ENCODE measurements around the gene ERG28. TPM values are rescaled to one million over a fixed set of nuclear protein-coding genes. Genes with fewer than 3 reads are reported as not detected.
"Not testable (repeated sequence)": the region's sequence is repeated elsewhere in the genome, so short reads cannot be mapped to it uniquely, and the experiment has no call there.

Gene ERG28
- total RNA-seq, 1 donor from 2014 or later = 29.3 TPM

DNA sequence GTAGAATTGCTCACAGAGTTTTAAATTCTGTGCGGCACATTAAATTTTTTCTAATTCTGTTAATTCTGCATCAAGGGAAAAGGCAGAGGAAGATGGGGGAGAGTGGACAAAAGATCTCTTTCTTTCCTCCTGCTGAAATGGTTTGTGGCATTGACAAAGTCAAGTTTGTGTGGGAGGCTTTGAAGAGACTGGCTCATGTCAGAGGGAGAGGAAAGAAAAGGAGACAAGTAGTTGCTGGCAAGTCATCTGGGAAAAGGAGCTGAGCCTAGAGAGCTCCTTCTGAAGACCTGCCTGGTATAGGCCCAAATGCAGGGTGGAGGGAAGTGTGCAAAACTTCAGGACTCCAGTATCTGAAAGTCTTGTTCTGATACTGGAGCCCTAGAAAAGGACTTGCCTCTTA lies 36.7 kb upstream of the ERG28 start:
- H3K4me3 ChIP-seq = no peak overlapping the region
- peaks cover 3% of the 10 kb centered on the region for H3K9me3 Mint-ChIP-seq
- H3F3A ChIP-seq (ENCODE audit: low read depth) = peaks cover 4% of the 10 kb centered on the region
- DNase-seq (ENCODE audit: low spot score) = no peak
- no peak overlapping the region for H2AFZ ChIP-seq (replicated peaks)
- H3K27me3 ChIP-seq = no peaks in the 10 kb centered on the region
- H3K27ac Mint-ChIP-seq = no peak overlapping the region
- H3K4me1 ChIP-seq = peaks cover 7% of the 10 kb centered on the region
- peaks cover 4% of the 10 kb centered on the region for H3K4me1 Mint-ChIP-seq
- H3K36me3 ChIP-seq = no peaks in the 10 kb centered on the region
- no peaks in the 10 kb centered on the region for H3K79me2 ChIP-seq (ENCODE audit: low read depth)
- H3K27me3 Mint-ChIP-seq (ENCODE audit: insufficient read depth, low read depth) = no peaks in the 10 kb centered on the region
- no peak overlapping the region for H3K4me3 Mint-ChIP-seq
- peaks cover 44% of the 10 kb centered on the region for H3K36me3 Mint-ChIP-seq
- H3K4me2 ChIP-seq = no peak overlapping the region
- H4K20me1 ChIP-seq (ENCODE audit: low read depth) = peaks cover 5% of the 10 kb centered on the region
- no peaks in the 10 kb centered on the region for H3K9me3 ChIP-seq (ENCODE audit: low read depth)
- TF ChIP-seq, protein P1, sequence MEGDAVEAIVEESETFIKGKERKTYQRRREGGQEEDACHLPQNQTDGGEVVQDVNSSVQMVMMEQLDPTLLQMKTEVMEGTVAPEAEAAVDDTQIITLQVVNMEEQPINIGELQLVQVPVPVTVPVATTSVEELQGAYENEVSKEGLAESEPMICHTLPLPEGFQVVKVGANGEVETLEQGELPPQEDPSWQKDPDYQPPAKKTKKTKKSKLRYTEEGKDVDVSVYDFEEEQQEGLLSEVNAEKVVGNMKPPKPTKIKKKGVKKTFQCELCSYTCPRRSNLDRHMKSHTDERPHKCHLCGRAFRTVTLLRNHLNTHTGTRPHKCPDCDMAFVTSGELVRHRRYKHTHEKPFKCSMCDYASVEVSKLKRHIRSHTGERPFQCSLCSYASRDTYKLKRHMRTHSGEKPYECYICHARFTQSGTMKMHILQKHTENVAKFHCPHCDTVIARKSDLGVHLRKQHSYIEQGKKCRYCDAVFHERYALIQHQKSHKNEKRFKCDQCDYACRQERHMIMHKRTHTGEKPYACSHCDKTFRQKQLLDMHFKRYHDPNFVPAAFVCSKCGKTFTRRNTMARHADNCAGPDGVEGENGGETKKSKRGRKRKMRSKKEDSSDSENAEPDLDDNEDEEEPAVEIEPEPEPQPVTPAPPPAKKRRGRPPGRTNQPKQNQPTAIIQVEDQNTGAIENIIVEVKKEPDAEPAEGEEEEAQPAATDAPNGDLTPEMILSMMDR (IDR thresholded peaks at IDR 0.05) = no peak
- TF ChIP-seq EZH2 (IDR thresholded peaks at IDR 0.05) (no peak), EZH2phosphoT487 (IDR thresholded peaks at IDR 0.05) (no peak)
- H3K27ac ChIP-seq = no peak overlapping the region
- no peak overlapping the region for H3K9ac ChIP-seq

DNA sequence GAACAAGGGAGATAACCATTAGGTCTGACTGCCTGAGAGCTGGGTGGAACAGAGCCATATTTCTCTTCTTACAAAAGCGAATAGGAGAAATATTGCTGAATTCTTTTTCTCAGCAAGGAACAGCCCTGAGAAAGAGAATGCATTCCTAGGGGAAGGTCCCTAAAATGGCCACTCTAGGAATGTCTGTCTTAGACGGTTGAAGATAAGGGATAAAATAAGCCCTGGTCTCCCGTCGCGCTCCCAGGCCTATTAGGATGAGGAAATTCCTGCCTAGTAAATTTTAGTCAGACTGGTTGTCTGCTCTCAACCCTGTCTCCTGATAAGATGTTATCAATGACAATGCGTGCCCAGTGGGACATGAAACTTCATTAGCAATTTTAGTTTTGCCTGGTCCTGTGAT lies 34.3 kb upstream of the ERG28 start:
- H4K20me1 ChIP-seq (ENCODE audit: low read depth); H3K9me3 Mint-ChIP-seq; H3K27me3 ChIP-seq; DNase-seq (ENCODE audit: low spot score); H3K4me3 Mint-ChIP-seq; H3F3A ChIP-seq (ENCODE audit: low read depth); H3K27ac Mint-ChIP-seq; H3K4me3 ChIP-seq; H3K79me2 ChIP-seq (ENCODE audit: low read depth); H3K4me1 Mint-ChIP-seq; H2AFZ ChIP-seq (replicated peaks); H3K27ac ChIP-seq; H3K9ac ChIP-seq; H3K27me3 Mint-ChIP-seq (ENCODE audit: insufficient read depth, low read depth); H3K4me1 ChIP-seq; H3K9me3 ChIP-seq (ENCODE audit: low read depth); H3K36me3 ChIP-seq; H3K4me2 ChIP-seq: not testable (repeated sequence)
- H3K36me3 Mint-ChIP-seq = peaks cover 45% of the 10 kb centered on the region

DNA sequence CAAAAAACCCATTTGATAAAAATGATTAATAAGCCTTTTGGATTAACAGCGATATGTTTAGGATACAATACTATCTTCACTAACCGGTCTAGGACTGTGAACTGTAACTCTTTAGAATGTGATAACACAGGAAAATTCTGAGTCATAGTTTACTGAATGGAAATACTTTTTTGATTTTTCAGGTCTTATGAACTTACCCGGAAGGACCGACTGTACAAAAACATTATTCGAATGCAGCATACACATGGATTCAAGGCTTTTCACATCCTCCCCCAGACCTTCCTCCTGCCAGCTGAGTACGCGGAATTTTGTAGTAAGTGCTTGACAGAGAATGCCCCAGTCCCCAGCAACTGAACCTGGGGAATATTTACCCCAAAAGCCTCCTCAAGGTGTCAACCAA lies 29.3 kb upstream of the ERG28 start:
- H3K4me3 Mint-ChIP-seq = no peak overlapping the region
- Histone ChIP-seq H3K36me3 (no peaks in the 10 kb centered on the region), H3K4me3 (no peak overlapping the region), H3K4me1 (no peaks in the 10 kb centered on the region), H3F3A (ENCODE audit: low read depth) (no peaks in the 10 kb centered on the region), H4K20me1 (ENCODE audit: low read depth) (no peaks in the 10 kb centered on the region), H3K27ac (no peak overlapping the region), H3K9ac (no peak overlapping the region), H3K4me2 (no peak overlapping the region), H2AFZ (replicated peaks) (no peak overlapping the region), H3K27me3 (no peaks in the 10 kb centered on the region), H3K9me3 (ENCODE audit: low read depth) (no peaks in the 10 kb centered on the region), H3K79me2 (ENCODE audit: low read depth) (no peaks in the 10 kb centered on the region)
- no peaks in the 10 kb centered on the region for H3K4me1 Mint-ChIP-seq
- DNase-seq (ENCODE audit: low spot score) = no peak
- peaks cover 29% of the 10 kb centered on the region for H3K36me3 Mint-ChIP-seq
- H3K9me3 Mint-ChIP-seq = peaks cover 3% of the 10 kb centered on the region
- no peaks in the 10 kb centered on the region for H3K27me3 Mint-ChIP-seq (ENCODE audit: insufficient read depth, low read depth)
- TF ChIP-seq EZH2phosphoT487 (IDR thresholded peaks at IDR 0.05) (no peak), EZH2 (IDR thresholded peaks at IDR 0.05) (no peak)
- TF ChIP-seq, protein P1 (IDR thresholded peaks at IDR 0.05) = no peak
- H3K27ac Mint-ChIP-seq = no peak overlapping the region

DNA sequence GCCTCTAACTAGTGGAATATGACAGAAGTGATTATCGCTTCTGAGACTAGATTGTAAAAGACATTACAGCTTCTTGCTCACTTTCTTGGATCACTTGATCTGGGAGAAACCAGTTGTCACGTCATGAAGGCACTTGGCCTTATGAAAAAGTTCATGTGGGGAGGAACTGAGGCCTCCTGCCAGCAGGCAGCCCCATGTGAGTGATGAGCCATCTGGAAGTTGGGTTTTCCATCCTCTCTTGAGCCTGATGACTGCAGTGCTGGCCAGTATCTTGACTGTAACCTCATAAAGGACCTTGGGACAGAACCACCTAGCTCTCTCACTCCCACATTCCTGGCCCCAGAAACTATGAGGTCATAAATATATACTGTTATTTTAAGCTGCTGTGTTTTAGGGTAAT lies 28.3 kb upstream of the ERG28 start:
- Histone ChIP-seq H3K79me2 (ENCODE audit: low read depth) (no peaks in the 10 kb centered on the region), H4K20me1 (ENCODE audit: low read depth) (no peaks in the 10 kb centered on the region), H3K9ac (no peak overlapping the region), H3K9me3 (ENCODE audit: low read depth) (no peaks in the 10 kb centered on the region), H3K4me1 (no peaks in the 10 kb centered on the region), H3K4me3 (no peak overlapping the region), H3F3A (ENCODE audit: low read depth) (no peaks in the 10 kb centered on the region), H3K27me3 (no peaks in the 10 kb centered on the region), H3K27ac (no peak overlapping the region), H2AFZ (replicated peaks) (no peak overlapping the region), H3K36me3 (no peaks in the 10 kb centered on the region), H3K4me2 (no peak overlapping the region)
- no peak for DNase-seq (ENCODE audit: low spot score)
- no peaks in the 10 kb centered on the region for H3K9me3 Mint-ChIP-seq
- TF ChIP-seq EZH2 (IDR thresholded peaks at IDR 0.05) (no peak), EZH2phosphoT487 (IDR thresholded peaks at IDR 0.05) (no peak)
- TF ChIP-seq, protein P1 (IDR thresholded peaks at IDR 0.05) = no peak
- H3K27me3 Mint-ChIP-seq (ENCODE audit: insufficient read depth, low read depth) = no peaks in the 10 kb centered on the region
- H3K4me3 Mint-ChIP-seq = no peak overlapping the region
- no peaks in the 10 kb centered on the region for H3K4me1 Mint-ChIP-seq
- peaks cover 24% of the 10 kb centered on the region for H3K36me3 Mint-ChIP-seq
- H3K27ac Mint-ChIP-seq = no peak overlapping the region

Data from neural progenitor cell (in vitro differentiated cells).